Measurements from ENCODE around the gene METTL4.

METTL4 gene

GRCh38 chr18:2568605-2569004 lies 2.7 kb downstream of the METTL4 start:
- ChIA-PET POLR2A (no interaction called here), CTCF (no interaction called here)
- DNase-seq (ENCODE audit: low read depth, low spot score) = no peak
- no peak overlapping the region for H3K4me3 ChIP-seq (ENCODE audit: low read depth, low read length)
- TF ChIP-seq CTCF (IDR thresholded peaks at IDR 0.05; ENCODE audit: insufficient read depth, low read length, missing control alignments) = no peak

- H3K4me3 ChIP-seq (ENCODE audit: low read depth, low read length) = no peak overlapping the region
- CTCF ChIA-PET = no interaction called here
- POLR2A ChIA-PET = no interaction called here
- TF ChIP-seq CTCF (IDR thresholded peaks at IDR 0.05; ENCODE audit: insufficient read depth, low read length, missing control alignments) = no peak
- no peak for DNase-seq (ENCODE audit: low read depth, low spot score)
These were observed 3.2 kb downstream of the METTL4 start for GRCh38 chr18:2568129-2568528.

- no peak for DNase-seq (ENCODE audit: low read depth, low spot score)
- TF ChIP-seq CTCF (IDR thresholded peaks at IDR 0.05; ENCODE audit: insufficient read depth, low read length, missing control alignments) = no peak
- ChIA-PET CTCF (interaction anchor here (1.9 kb wide), 1 partner anchor 17 kb away, joined by 10 read pairs; no protein-coding TSS in a partner anchor), POLR2A (no interaction called here)
- H3K4me3 ChIP-seq (ENCODE audit: low read depth, low read length) = no peak overlapping the region
These were observed 6.9 kb downstream of the METTL4 start for GRCh38 chr18:2564373-2564772.

GRCh38 chr18:2559249-2559648 lies 12.1 kb downstream of the METTL4 start:
- no peak for DNase-seq (ENCODE audit: low read depth, low spot score)
- ChIA-PET CTCF (no interaction called here), POLR2A (no interaction called here)
- H3K4me3 ChIP-seq (ENCODE audit: low read depth, low read length) = no peak overlapping the region
- TF ChIP-seq CTCF (IDR thresholded peaks at IDR 0.05; ENCODE audit: insufficient read depth, low read length, missing control alignments) = no peak

- POLR2A ChIA-PET = no interaction called here
- CTCF ChIA-PET = interaction anchor here (0.9 to 2.9 kb wide), 4 partner anchors 10 to 453 kb away, joined by 3 to 17 read pairs (median 9); no protein-coding TSS in a partner anchor
- TF ChIP-seq CTCF (IDR thresholded peaks at IDR 0.05; ENCODE audit: insufficient read depth, low read length, missing control alignments) = no peak
- no peak overlapping the region for H3K4me3 ChIP-seq (ENCODE audit: low read depth, low read length)
- DNase-seq (ENCODE audit: low read depth, low spot score) = no peak
These were observed 13.8 kb downstream of the METTL4 start for GRCh38 chr18:2557536-2557935.

- CTCF ChIA-PET = interaction anchor here (1.9 to 2.9 kb wide), 4 partner anchors 9 to 970 kb away, joined by 7 to 17 read pairs (median 10); no protein-coding TSS in a partner anchor
- no peak overlapping the region for H3K4me3 ChIP-seq (ENCODE audit: low read depth, low read length)
- POLR2A ChIA-PET = no interaction called here
- TF ChIP-seq CTCF (IDR thresholded peaks at IDR 0.05; ENCODE audit: insufficient read depth, low read length, missing control alignments) = no peak
- DNase-seq (ENCODE audit: low read depth, low spot score) = no peak
These were observed 15.4 kb downstream of the METTL4 start for GRCh38 chr18:2555895-2556294.
